ENCODE results near the gene ATXN1L. TPM values are rescaled to one million over a fixed set of nuclear protein-coding genes. Genes with fewer than 3 reads are reported as not detected.
"Not testable (repeated sequence)": the region's sequence is repeated elsewhere in the genome, so short reads cannot be mapped to it uniquely, and the experiment has no call there.

The ATXN1L gene
- polyA plus RNA-seq, 1 of the 3 experiments (the other 2 are of a cell fraction), result 8.0 TPM

DNA sequence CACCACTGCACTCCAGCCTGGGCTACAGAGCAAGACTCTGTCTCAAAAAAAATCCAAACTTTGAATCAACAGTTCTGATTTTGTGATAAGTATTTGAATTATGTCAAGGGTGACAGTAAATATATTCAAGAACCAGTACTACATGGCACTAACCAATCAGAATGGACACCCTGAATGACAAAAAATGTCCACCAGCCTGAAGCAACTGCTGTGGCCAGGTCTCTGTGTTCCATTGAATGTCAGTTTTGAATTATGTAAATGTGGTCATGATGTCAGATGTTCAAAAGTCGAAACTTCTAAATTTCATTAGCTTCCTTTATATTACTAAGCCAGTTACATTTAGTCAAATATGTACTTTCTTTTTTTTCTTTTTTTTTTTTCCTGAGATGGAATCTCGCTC is 15.4 kb upstream of the ATXN1L start:
- TF ChIP-seq SIN3A (IDR thresholded peaks at IDR 0.05; ENCODE audit: borderline replicate concordance, low read depth, low read length) (no peak), RAD21 (IDR thresholded peaks at IDR 0.05; ENCODE audit: low read length) (no peak), IRF3 (IDR thresholded peaks at IDR 0.05; ENCODE audit: low read depth, low read length) (no peak), NFIC (IDR thresholded peaks at IDR 0.05; ENCODE audit: borderline replicate concordance) (no peak)
- TF ChIP-seq, protein P1, sequence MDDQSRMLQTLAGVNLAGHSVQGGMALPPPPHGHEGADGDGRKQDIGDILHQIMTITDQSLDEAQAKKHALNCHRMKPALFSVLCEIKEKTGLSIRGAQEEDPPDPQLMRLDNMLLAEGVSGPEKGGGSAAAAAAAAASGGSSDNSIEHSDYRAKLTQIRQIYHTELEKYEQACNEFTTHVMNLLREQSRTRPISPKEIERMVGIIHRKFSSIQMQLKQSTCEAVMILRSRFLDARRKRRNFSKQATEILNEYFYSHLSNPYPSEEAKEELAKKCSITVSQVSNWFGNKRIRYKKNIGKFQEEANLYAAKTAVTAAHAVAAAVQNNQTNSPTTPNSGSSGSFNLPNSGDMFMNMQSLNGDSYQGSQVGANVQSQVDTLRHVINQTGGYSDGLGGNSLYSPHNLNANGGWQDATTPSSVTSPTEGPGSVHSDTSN (IDR thresholded peaks at IDR 0.05), result no peak
- Histone ChIP-seq H3K4me3 (ENCODE audit: low read depth in 2 of 2, low read length in 1 of 2) (no peak overlapping the region), H3K27ac (ENCODE audit: low read depth in 2 of 2, low read length in 1 of 2) (no peak overlapping the region), H3K36me3 (replicated peaks in 1 of 2; ENCODE audit: control insufficient read depth in 1 of 2, insufficient read depth in 2 of 2, low read length in 1 of 2) (no peaks in the 10 kb centered on the region), H3F3A (replicated peaks; ENCODE audit: insufficient read depth) (no peaks in the 10 kb centered on the region), H3K79me2 (ENCODE audit: insufficient read depth) (no peaks in the 10 kb centered on the region), H3K9ac (no peak overlapping the region), H3K27me3 (ENCODE audit: insufficient read depth) (no peaks in the 10 kb centered on the region), H3K4me1 (ENCODE audit: control insufficient read depth in 1 of 2, insufficient read depth in 2 of 2, low read depth in 1 of 2, low read length in 1 of 2) (no peaks in the 10 kb centered on the region), H3K4me2 (no peak overlapping the region), H2AFZ (ENCODE audit: low read depth) (no peak overlapping the region), H3K9me3 (no peaks in the 10 kb centered on the region), H4K20me1 (ENCODE audit: insufficient read depth) (no peaks in the 10 kb centered on the region), H3K9me2 (no peaks in the 10 kb centered on the region)
- POLR2A ChIA-PET, result no interaction called here
- DNase-seq, result no peak
- CTCF ChIA-PET, result no interaction called here
- 90% methylated on average over 2 of the region's 2 CpGs for WGBS (ENCODE audit: low lambda C conversion rate)

- H2AFZ ChIP-seq (ENCODE audit: low read depth); H3K36me3 ChIP-seq (replicated peaks in 1 of 2; ENCODE audit: control insufficient read depth in 1 of 2, insufficient read depth in 2 of 2, low read length in 1 of 2); H3K27me3 ChIP-seq (ENCODE audit: insufficient read depth); H3K4me3 ChIP-seq (ENCODE audit: low read depth in 2 of 2, low read length in 1 of 2); POLR2A ChIA-PET; H3K9me2 ChIP-seq; H4K20me1 ChIP-seq (ENCODE audit: insufficient read depth); H3K4me2 ChIP-seq; H3K9me3 ChIP-seq; H3K79me2 ChIP-seq (ENCODE audit: insufficient read depth); H3K27ac ChIP-seq (ENCODE audit: low read depth in 2 of 2, low read length in 1 of 2); H3K4me1 ChIP-seq (ENCODE audit: control insufficient read depth in 1 of 2, insufficient read depth in 2 of 2, low read depth in 1 of 2, low read length in 1 of 2); CTCF ChIA-PET; H3K9ac ChIP-seq; H3F3A ChIP-seq (replicated peaks; ENCODE audit: insufficient read depth); DNase-seq: not testable (repeated sequence)
- 55% methylated on average over 3 of the region's 3 CpGs for WGBS (ENCODE audit: low lambda C conversion rate)
Measured at GRCh38 chr16:71831698-71832097, 14.1 kb upstream of the ATXN1L start.

GRCh38 chr16:71832112-71832511 is 13.7 kb upstream of the ATXN1L start:
- H4K20me1 ChIP-seq (ENCODE audit: insufficient read depth); H3K4me2 ChIP-seq; H3K79me2 ChIP-seq (ENCODE audit: insufficient read depth); H3K4me3 ChIP-seq (ENCODE audit: low read depth in 2 of 2, low read length in 1 of 2); H3K27me3 ChIP-seq (ENCODE audit: insufficient read depth); H3K36me3 ChIP-seq (replicated peaks in 1 of 2; ENCODE audit: control insufficient read depth in 1 of 2, insufficient read depth in 2 of 2, low read length in 1 of 2); H3K4me1 ChIP-seq (ENCODE audit: control insufficient read depth in 1 of 2, insufficient read depth in 2 of 2, low read depth in 1 of 2, low read length in 1 of 2); CTCF ChIA-PET; DNase-seq; H3F3A ChIP-seq (replicated peaks; ENCODE audit: insufficient read depth); POLR2A ChIA-PET; H2AFZ ChIP-seq (ENCODE audit: low read depth); H3K9ac ChIP-seq; H3K9me2 ChIP-seq; H3K9me3 ChIP-seq; H3K27ac ChIP-seq (ENCODE audit: low read depth in 2 of 2, low read length in 1 of 2): not testable (repeated sequence)
- WGBS (ENCODE audit: low lambda C conversion rate), result 54% methylated on average over 2 of the region's 2 CpGs

Measured in SK-N-SH (cell line).